ENCODE results near the gene CFAP61. TPM values are rescaled to one million over a fixed set of nuclear protein-coding genes. Genes with fewer than 3 reads are reported as not detected.

CFAP61 gene
- total RNA-seq, 2 experiments from 2014 or later = not detected

GRCh38 chr20:20299904-20300303 is 247.6 kb downstream of the CFAP61 start:
- no peaks in the 10 kb centered on the region for H3K4me1 Mint-ChIP-seq
- POLR2A ChIA-PET = no interaction called here
- DNase-seq = no peak
- H3K36me3 Mint-ChIP-seq (ENCODE audit: low read depth) = no peaks in the 10 kb centered on the region
- CTCF ChIA-PET = no interaction called here
- no peaks in the 10 kb centered on the region for H3K27me3 Mint-ChIP-seq
- no peak overlapping the region for H3K27ac Mint-ChIP-seq
- H3K4me3 Mint-ChIP-seq = no peak overlapping the region
- no peaks in the 10 kb centered on the region for H3K9me3 Mint-ChIP-seq

GRCh38 chr20:20303320-20303719 is 251.0 kb downstream of the CFAP61 start:
- Mint-ChIP-seq H3K4me3 (no peak overlapping the region), H3K4me1 (no peaks in the 10 kb centered on the region), H3K27ac (no peak overlapping the region), H3K36me3 (ENCODE audit: low read depth) (no peaks in the 10 kb centered on the region), H3K27me3 (peaks cover 3% of the 10 kb centered on the region), H3K9me3 (no peaks in the 10 kb centered on the region)
- ChIA-PET CTCF (no interaction called here), POLR2A (no interaction called here)
- no peak for DNase-seq

GRCh38 chr20:20303742-20304141 is 251.4 kb downstream of the CFAP61 start:
- Mint-ChIP-seq H3K9me3 (no peaks in the 10 kb centered on the region), H3K36me3 (ENCODE audit: low read depth) (no peaks in the 10 kb centered on the region), H3K27ac (no peak overlapping the region), H3K27me3 (peaks cover 3% of the 10 kb centered on the region), H3K4me3 (no peak overlapping the region), H3K4me1 (no peaks in the 10 kb centered on the region)
- ChIA-PET CTCF (no interaction called here), POLR2A (no interaction called here)
- no peak for DNase-seq

- Mint-ChIP-seq H3K36me3 (ENCODE audit: low read depth) (no peaks in the 10 kb centered on the region), H3K9me3 (no peaks in the 10 kb centered on the region), H3K4me3 (no peak overlapping the region), H3K4me1 (no peaks in the 10 kb centered on the region), H3K27me3 (peaks cover 3% of the 10 kb centered on the region), H3K27ac (no peak overlapping the region)
- no peak for DNase-seq
- ChIA-PET CTCF (no interaction called here), POLR2A (no interaction called here)
Observed at GRCh38 chr20:20304942-20305341, 252.6 kb downstream of the CFAP61 start.

GRCh38 chr20:20312562-20312961 is 260.2 kb downstream of the CFAP61 start:
- H3K4me1 Mint-ChIP-seq = no peaks in the 10 kb centered on the region
- H3K36me3 Mint-ChIP-seq (ENCODE audit: low read depth) = no peaks in the 10 kb centered on the region
- DNase-seq = no peak
- POLR2A ChIA-PET = no interaction called here
- CTCF ChIA-PET = no interaction called here
- H3K4me3 Mint-ChIP-seq = no peak overlapping the region
- H3K9me3 Mint-ChIP-seq = no peaks in the 10 kb centered on the region
- no peak overlapping the region for H3K27ac Mint-ChIP-seq
- no peaks in the 10 kb centered on the region for H3K27me3 Mint-ChIP-seq

- no peak overlapping the region for H3K27ac Mint-ChIP-seq
- H3K4me3 Mint-ChIP-seq = no peak overlapping the region
- H3K27me3 Mint-ChIP-seq = no peaks in the 10 kb centered on the region
- no peaks in the 10 kb centered on the region for H3K9me3 Mint-ChIP-seq
- no peak for DNase-seq
- CTCF ChIA-PET = no interaction called here
- no peaks in the 10 kb centered on the region for H3K36me3 Mint-ChIP-seq (ENCODE audit: low read depth)
- no peaks in the 10 kb centered on the region for H3K4me1 Mint-ChIP-seq
- POLR2A ChIA-PET = no interaction called here
Observed at GRCh38 chr20:20317195-20317594, 264.9 kb downstream of the CFAP61 start.

- H3K36me3 Mint-ChIP-seq (ENCODE audit: low read depth) = no peaks in the 10 kb centered on the region
- no peaks in the 10 kb centered on the region for H3K27me3 Mint-ChIP-seq
- no peak overlapping the region for H3K27ac Mint-ChIP-seq
- H3K4me3 Mint-ChIP-seq = no peak overlapping the region
- no peaks in the 10 kb centered on the region for H3K4me1 Mint-ChIP-seq
- DNase-seq = no peak
- CTCF ChIA-PET = no interaction called here
- H3K9me3 Mint-ChIP-seq = no peaks in the 10 kb centered on the region
- POLR2A ChIA-PET = no interaction called here
Observed at GRCh38 chr20:20317621-20318364, 265.5 kb downstream of the CFAP61 start.

GRCh38 chr20:20318365-20319161 is 266.2 kb downstream of the CFAP61 start:
- H3K4me1 Mint-ChIP-seq = no peaks in the 10 kb centered on the region
- no peak for DNase-seq
- ChIA-PET CTCF (no interaction called here), POLR2A (no interaction called here)
- no peaks in the 10 kb centered on the region for H3K27me3 Mint-ChIP-seq
- H3K36me3 Mint-ChIP-seq (ENCODE audit: low read depth) = no peaks in the 10 kb centered on the region
- H3K27ac Mint-ChIP-seq = no peak overlapping the region
- H3K4me3 Mint-ChIP-seq = no peak overlapping the region
- H3K9me3 Mint-ChIP-seq = no peaks in the 10 kb centered on the region

GRCh38 chr20:20321134-20321533 is 268.8 kb downstream of the CFAP61 start:
- Mint-ChIP-seq H3K9me3 (no peaks in the 10 kb centered on the region), H3K4me3 (no peak overlapping the region), H3K27me3 (peaks cover 5% of the 10 kb centered on the region), H3K4me1 (no peaks in the 10 kb centered on the region), H3K27ac (no peak overlapping the region), H3K36me3 (ENCODE audit: low read depth) (no peaks in the 10 kb centered on the region)
- ChIA-PET CTCF (no interaction called here), POLR2A (no interaction called here)
- DNase-seq = no peak

- H3K27me3 Mint-ChIP-seq = peaks cover 6% of the 10 kb centered on the region
- no peak for DNase-seq
- no peak overlapping the region for H3K27ac Mint-ChIP-seq
- no peaks in the 10 kb centered on the region for H3K9me3 Mint-ChIP-seq
- CTCF ChIA-PET = no interaction called here
- POLR2A ChIA-PET = no interaction called here
- no peak overlapping the region for H3K4me3 Mint-ChIP-seq
- H3K36me3 Mint-ChIP-seq (ENCODE audit: low read depth) = no peaks in the 10 kb centered on the region
- H3K4me1 Mint-ChIP-seq = no peaks in the 10 kb centered on the region
Observed at GRCh38 chr20:20321917-20322316, 269.6 kb downstream of the CFAP61 start.

GRCh38 chr20:20322912-20323311 is 270.6 kb downstream of the CFAP61 start:
- DNase-seq = no peak
- Mint-ChIP-seq H3K27ac (no peak overlapping the region), H3K9me3 (no peaks in the 10 kb centered on the region), H3K4me1 (no peaks in the 10 kb centered on the region), H3K4me3 (no peak overlapping the region), H3K36me3 (ENCODE audit: low read depth) (no peaks in the 10 kb centered on the region), H3K27me3 (peaks cover 8% of the 10 kb centered on the region)
- ChIA-PET CTCF (no interaction called here), POLR2A (no interaction called here)

GRCh38 chr20:20327746-20328145 is 275.4 kb downstream of the CFAP61 start:
- no peak for DNase-seq
- Mint-ChIP-seq H3K9me3 (no peaks in the 10 kb centered on the region), H3K36me3 (ENCODE audit: low read depth) (no peaks in the 10 kb centered on the region), H3K4me3 (no peak overlapping the region), H3K4me1 (no peaks in the 10 kb centered on the region), H3K27me3 (peaks cover 14% of the 10 kb centered on the region), H3K27ac (no peak overlapping the region)
- CTCF ChIA-PET = no interaction called here
- POLR2A ChIA-PET = no interaction called here

GRCh38 chr20:20329564-20329963 is 277.2 kb downstream of the CFAP61 start:
- Mint-ChIP-seq H3K4me3 (no peak overlapping the region), H3K36me3 (ENCODE audit: low read depth) (no peaks in the 10 kb centered on the region), H3K4me1 (no peaks in the 10 kb centered on the region), H3K27me3 (peaks cover 17% of the 10 kb centered on the region), H3K9me3 (no peaks in the 10 kb centered on the region), H3K27ac (no peak overlapping the region)
- DNase-seq = no peak
- CTCF ChIA-PET = no interaction called here
- POLR2A ChIA-PET = no interaction called here

GRCh38 chr20:20331156-20331555 is 278.8 kb downstream of the CFAP61 start:
- no peaks in the 10 kb centered on the region for H3K36me3 Mint-ChIP-seq (ENCODE audit: low read depth)
- POLR2A ChIA-PET = no interaction called here
- no peak overlapping the region for H3K4me3 Mint-ChIP-seq
- no peak overlapping the region for H3K27ac Mint-ChIP-seq
- H3K9me3 Mint-ChIP-seq = no peaks in the 10 kb centered on the region
- no peak for DNase-seq
- CTCF ChIA-PET = no interaction called here
- H3K4me1 Mint-ChIP-seq = no peaks in the 10 kb centered on the region
- H3K27me3 Mint-ChIP-seq = peaks cover 12% of the 10 kb centered on the region

Data from activated CD4-positive, alpha-beta memory T cell treated with anti-CD3 and anti-CD28 coated beads, Interleukin-2, amount 10 ng/mL, durations not matched to agents 7 days and 5 days (primary cell).